Mesodermal cell (in vitro differentiated cells): ENCODE measurements around the gene HSD17B10.

Experiments used
- H3K27ac ChIP-seq: 2 replicates; pipeline ENCODE4 v1.7.0; 2013; ENCODE audit warnings: mild to moderate bottlenecking, low read depth, low read length, moderate library complexity; ENCODE audit not compliant: severe bottlenecking
- H3K36me3 ChIP-seq: 2 replicates; pipeline ENCODE4 v1.7.1; 2013; ENCODE audit warnings: mild to moderate bottlenecking, low read length, moderate library complexity; ENCODE audit not compliant: control insufficient read depth, insufficient read depth
- H3K4me1 ChIP-seq: one replicate; pipeline ENCODE4 v1.7.1; 2013; ENCODE audit warnings: mild to moderate bottlenecking, low read length; ENCODE audit not compliant: insufficient read depth, control insufficient read depth, poor library complexity, severe bottlenecking
- H3K4me3 ChIP-seq: 2 replicates; pipeline ENCODE4 v1.7.0; 2013; ENCODE audit warnings: low read length, control low read depth, mild to moderate bottlenecking; ENCODE audit not compliant: insufficient read depth, poor library complexity, severe bottlenecking; ENCODE audit errors: extremely low read depth
- H3K9me3 ChIP-seq: 2 replicates; pipeline ENCODE4 v1.7.1; 2013; ENCODE audit warnings: mild to moderate bottlenecking, low read length, moderate library complexity; ENCODE audit not compliant: control insufficient read depth
- WGBS, 2 experiments: methylation state at CpG; one replicate each; pipeline ENCODE4 v1.1.5; 2013; ENCODE audit warnings: missing lambda C conversion rate in 2 of 2; ENCODE audit not compliant: insufficient coverage in 2 of 2; 5-methylcytosine and 5-hydroxymethylcytosine counted together

Gene HSD17B10

DNA sequence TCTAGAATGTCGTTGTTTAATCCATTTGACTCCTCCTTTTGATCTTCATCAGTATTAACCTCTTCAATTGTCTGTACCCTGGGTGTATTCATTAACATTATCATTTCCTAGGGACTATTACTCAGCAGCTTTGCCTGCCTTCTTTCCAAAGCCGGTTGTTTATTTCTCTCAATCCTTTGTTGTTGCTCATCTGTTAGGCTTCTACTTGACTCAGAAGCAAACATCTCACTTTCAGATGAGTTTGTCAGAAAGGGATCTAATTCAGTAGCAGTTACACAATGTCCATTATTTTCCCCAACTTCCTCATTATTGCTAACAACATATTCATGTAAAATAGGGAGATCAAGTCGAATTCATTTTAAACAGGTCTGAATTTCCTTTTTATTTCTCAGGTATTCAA, 22.1 kb upstream of the HSD17B10 start:
- Histone ChIP-seq H3K27ac (no peak overlapping the region), H3K36me3 (no peaks in the 10 kb centered on the region), H3K4me3 (no peak overlapping the region), H3K4me1 (no peaks in the 10 kb centered on the region), H3K9me3 (no peaks in the 10 kb centered on the region)
- WGBS, 2 experiments = 84% methylated on average over 2 of the region's 3 CpGs; no CpG with 5 or more reads in 1 of the 2 experiments

DNA sequence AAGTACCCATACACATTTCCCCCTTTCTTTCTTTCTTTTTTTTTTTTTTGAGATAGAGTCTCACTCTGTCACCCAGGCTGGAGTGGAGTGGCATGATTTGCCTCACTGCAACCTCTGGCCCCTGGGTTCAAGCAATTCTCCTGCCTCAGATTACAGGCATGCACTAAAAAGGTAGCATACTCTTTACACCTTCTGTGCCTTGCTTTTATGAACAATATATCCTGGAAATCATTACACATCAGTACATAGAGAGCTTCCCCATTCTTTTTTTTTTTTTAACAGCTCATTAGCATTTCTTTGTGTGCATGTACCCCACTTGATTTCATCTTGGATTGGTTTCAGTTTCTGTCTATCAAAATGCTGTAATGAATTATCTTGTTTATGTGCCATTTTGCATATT, 18.6 kb upstream of the HSD17B10 start:
- H3K4me1 ChIP-seq = no peaks in the 10 kb centered on the region
- H3K27ac ChIP-seq = no peak overlapping the region
- no peaks in the 10 kb centered on the region for H3K9me3 ChIP-seq
- H3K4me3 ChIP-seq = no peak overlapping the region
- H3K36me3 ChIP-seq = no peaks in the 10 kb centered on the region

DNA sequence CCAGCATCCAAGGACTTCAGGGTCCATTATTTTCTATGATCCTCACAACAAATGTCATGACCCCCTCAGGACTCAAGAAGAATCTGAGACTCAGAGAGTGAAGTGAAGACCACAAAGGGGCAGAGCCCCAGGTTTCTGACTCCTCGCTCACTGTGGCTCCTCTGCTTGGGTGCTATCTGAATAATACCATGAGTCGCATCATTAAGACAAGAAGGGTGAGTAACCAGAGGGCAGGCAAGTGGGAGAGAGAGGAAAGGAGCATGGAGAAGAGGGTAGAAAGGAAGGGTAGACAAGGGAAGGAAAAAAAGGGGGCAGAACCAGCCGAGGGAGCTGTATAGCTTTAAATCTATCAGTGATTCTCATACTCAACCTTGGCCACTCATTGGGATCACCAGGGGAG, 15.5 kb upstream of the HSD17B10 start:
- no peaks in the 10 kb centered on the region for H3K36me3 ChIP-seq
- no peaks in the 10 kb centered on the region for H3K9me3 ChIP-seq
- H3K27ac ChIP-seq = no peak overlapping the region
- no peaks in the 10 kb centered on the region for H3K4me1 ChIP-seq
- H3K4me3 ChIP-seq = no peak overlapping the region
- 80 to 100% methylated on average over 1 to 2 of the region's 3 CpGs for WGBS, 2 experiments

- H3K9me3 ChIP-seq = no peaks in the 10 kb centered on the region
- no peak overlapping the region for H3K4me3 ChIP-seq
- WGBS, 2 experiments = 100% methylated on average over 1 of the region's 2 CpGs; no CpG with 5 or more reads in 1 of the 2 experiments
Measured at GRCh38 chrX:53447441-53447840, 13.3 kb upstream of the HSD17B10 start.

GRCh38 chrX:53445977-53446376, 11.8 kb upstream of the HSD17B10 start:
- H3K9me3 ChIP-seq = no peaks in the 10 kb centered on the region
- 5 to 24% methylated on average over 3 to 4 of the region's 6 CpGs for WGBS, 2 experiments
- H3K36me3 ChIP-seq = no peaks in the 10 kb centered on the region
- no peak overlapping the region for H3K4me3 ChIP-seq
- H3K4me1 ChIP-seq = no peaks in the 10 kb centered on the region
- no peak overlapping the region for H3K27ac ChIP-seq

More at GRCh38 chrX:53447441-53447840, 13.3 kb upstream of the HSD17B10 start:
- H3K4me1 ChIP-seq = no peaks in the 10 kb centered on the region
- H3K27ac ChIP-seq = no peak overlapping the region
- H3K36me3 ChIP-seq = no peaks in the 10 kb centered on the region

- no peaks in the 10 kb centered on the region for H3K4me1 ChIP-seq
- no peak overlapping the region for H3K27ac ChIP-seq
- WGBS, 2 experiments = no CpG with 5 or more reads among the region's 1 CpG
- H3K4me3 ChIP-seq = no peak overlapping the region
- H3K36me3 ChIP-seq = no peaks in the 10 kb centered on the region
- H3K9me3 ChIP-seq = no peaks in the 10 kb centered on the region
Measured at GRCh38 chrX:53442322-53442631, 8.1 kb upstream of the HSD17B10 start.

- H3K27ac ChIP-seq = no peak overlapping the region
- no peaks in the 10 kb centered on the region for H3K4me1 ChIP-seq
- no peaks in the 10 kb centered on the region for H3K9me3 ChIP-seq
- peak overlapping the region; percentile 11 for H3K4me3 ChIP-seq
- no peaks in the 10 kb centered on the region for H3K36me3 ChIP-seq
- 9 to 13% methylated on average over 3 to 16 of the region's 44 CpGs for WGBS, 2 experiments
Measured at GRCh38 chrX:53441531-53442321, 7.6 kb upstream of the HSD17B10 start.

GRCh38 chrX:53440621-53441517, 6.7 kb upstream of the HSD17B10 start:
- Histone ChIP-seq H3K4me3 (peak overlapping the region; percentile 11), H3K4me1 (no peaks in the 10 kb centered on the region), H3K36me3 (no peaks in the 10 kb centered on the region), H3K9me3 (no peaks in the 10 kb centered on the region), H3K27ac (no peak overlapping the region)
- 58 to 73% methylated on average over 5 to 12 of the region's 39 CpGs for WGBS, 2 experiments

DNA sequence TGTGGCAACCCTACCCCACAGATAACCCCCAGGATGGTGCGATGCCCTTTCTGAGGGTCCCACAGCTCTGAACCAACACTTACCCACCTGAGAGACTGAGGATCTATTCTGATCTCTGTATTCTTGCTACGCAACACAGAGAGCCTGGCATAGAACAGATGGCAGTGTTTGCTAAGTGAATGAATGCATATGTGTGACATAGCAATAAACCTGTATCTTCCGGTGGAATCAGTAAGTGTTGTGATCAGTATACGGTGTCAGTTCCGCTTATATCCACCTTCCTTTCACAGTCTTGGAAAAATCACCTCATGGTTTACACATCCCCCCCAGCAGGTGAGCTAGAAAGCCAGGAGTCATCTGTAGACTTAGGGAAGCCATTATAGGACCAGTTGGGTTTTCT, 5.9 kb upstream of the HSD17B10 start:
- H3K9me3 ChIP-seq = no peaks in the 10 kb centered on the region
- WGBS, 2 experiments = no CpG with 5 or more reads among the region's 5 CpGs
- no peak overlapping the region for H3K4me3 ChIP-seq
- no peaks in the 10 kb centered on the region for H3K36me3 ChIP-seq
- H3K4me1 ChIP-seq = no peaks in the 10 kb centered on the region
- no peak overlapping the region for H3K27ac ChIP-seq

DNA sequence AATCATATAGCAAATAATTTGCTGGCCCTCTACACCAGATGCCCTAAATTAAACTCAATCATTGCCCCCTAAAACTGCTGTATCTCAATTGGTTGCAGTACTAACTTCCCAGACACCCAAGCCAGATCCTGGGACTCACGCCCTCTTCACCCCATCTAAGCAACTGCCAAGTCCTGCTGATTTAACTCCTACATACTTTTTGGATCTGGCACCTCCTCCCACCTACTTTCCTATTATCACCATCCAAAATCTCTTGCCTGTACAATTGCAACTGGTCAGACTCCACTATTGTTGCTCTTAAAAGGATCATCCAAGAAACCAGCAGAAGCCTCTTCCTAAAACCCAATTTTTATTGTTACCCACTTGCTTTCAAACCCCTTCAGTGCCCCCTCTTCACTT, 4.7 kb upstream of the HSD17B10 start:
- 89% methylated on average over 1 of the region's 1 CpG; no CpG with 5 or more reads in 1 of the 2 experiments for WGBS, 2 experiments
- no peaks in the 10 kb centered on the region for H3K4me1 ChIP-seq
- no peak overlapping the region for H3K4me3 ChIP-seq
- no peaks in the 10 kb centered on the region for H3K36me3 ChIP-seq
- H3K27ac ChIP-seq = no peak overlapping the region
- H3K9me3 ChIP-seq = no peaks in the 10 kb centered on the region
